PFSK-1 (cell line): ENCODE measurements around the gene ADAMTS16.

ENCODE experiments used
- POLR2AphosphoS5 ChIP-seq: IDR thresholded peaks from 2 replicates; pipeline ENCODE4 v1.6.1; 2012; ENCODE audit warnings: low read depth, mild to moderate bottlenecking, control low read depth, low read length, moderate library complexity
- REST ChIP-seq, 2 experiments: IDR thresholded peaks; 2 replicates each; pipeline versions ENCODE4 v1.6.1 to v1.8.0; 2011 to 2012; ENCODE audit warnings: low read depth in 2 of 2, low read length in 2 of 2, control low read depth in 1 of 2, inconsistent platforms in 1 of 2, mild to moderate bottlenecking in 1 of 2, moderate library complexity in 1 of 2; ENCODE audit not compliant: insufficient read depth in 1 of 2
- SIN3A ChIP-seq: IDR thresholded peaks from 2 replicates; pipeline ENCODE4 v1.6.1; 2012; ENCODE audit warnings: mild to moderate bottlenecking, low read length, moderate library complexity, borderline replicate concordance; ENCODE audit not compliant: insufficient read depth
- TAF1 ChIP-seq: IDR thresholded peaks from 2 replicates; pipeline ENCODE4 v1.6.1; 2012; ENCODE audit warnings: low read length, control low read depth, borderline replicate concordance; ENCODE audit not compliant: insufficient read depth

DNA sequence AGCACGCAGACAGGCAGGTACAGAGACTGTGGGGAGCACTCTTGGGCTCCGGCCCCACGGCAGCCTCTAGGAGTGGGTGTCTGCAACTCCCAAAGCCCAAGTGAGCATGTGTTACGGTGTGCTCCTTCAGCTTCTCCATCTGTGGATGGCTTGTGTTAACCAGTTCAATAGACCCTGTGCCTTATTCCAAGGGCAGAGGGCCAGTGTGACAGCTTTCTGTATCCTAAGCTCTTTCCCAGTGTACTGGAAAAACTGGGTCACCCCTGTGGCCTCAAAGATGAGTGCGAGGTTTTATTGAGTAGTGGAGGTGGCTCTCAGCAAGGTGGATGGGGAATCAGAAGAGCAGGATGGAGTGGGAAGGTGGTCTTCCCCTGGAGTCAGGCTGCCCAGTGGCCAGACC is 78.3 kb downstream of the ADAMTS16 start:
- no peak for TF ChIP-seq SIN3A
- no peak for TF ChIP-seq REST (IDR thresholded peaks at IDR 0.05; ENCODE audit: insufficient read depth in 1 of 2, low read depth in 2 of 2, low read length in 2 of 2)
- TF ChIP-seq TAF1 = no peak
- TF ChIP-seq POLR2AphosphoS5 = no peak
